ENCODE data around the gene GNG2.
A peak's percentile ranks its signal among the peaks of the same experiment; 100 is the strongest.
"Not testable (repeated sequence)": the region's sequence is repeated elsewhere in the genome, so short reads cannot be mapped to it uniquely, and the experiment has no call there.

GNG2 gene

GRCh38 chr14:51895375-51895774 lies 35.0 kb downstream of the GNG2 start:
- DNase-seq = no peak

GRCh38 chr14:51897791-51898355 lies 37.5 kb downstream of the GNG2 start:
- no peak for DNase-seq

- DNase-seq = no peak
Measured at GRCh38 chr14:51901475-51902024, 41.1 kb downstream of the GNG2 start.

- DNase-seq = not testable (repeated sequence)
Measured at GRCh38 chr14:51905656-51906121, 45.3 kb downstream of the GNG2 start.

- no peak for DNase-seq
Measured at GRCh38 chr14:51908086-51908485, 47.7 kb downstream of the GNG2 start.

GRCh38 chr14:51912112-51912786 lies 51.8 kb downstream of the GNG2 start:
- DNase-seq = no peak

- no peak for DNase-seq
Measured at GRCh38 chr14:51914310-51914709, 53.9 kb downstream of the GNG2 start.

GRCh38 chr14:51917193-51917592 lies 56.8 kb downstream of the GNG2 start:
- DNase-seq = peak; percentile 50

- DNase-seq = no peak
Measured at GRCh38 chr14:51921026-51921425, 60.6 kb downstream of the GNG2 start.

- DNase-seq = peak; percentile 79
Measured at GRCh38 chr14:51922624-51923023, 62.2 kb downstream of the GNG2 start.

- DNase-seq = no peak
Measured at GRCh38 chr14:51924600-51924999, 64.2 kb downstream of the GNG2 start.

GRCh38 chr14:51925980-51926379 lies 65.6 kb downstream of the GNG2 start:
- no peak for DNase-seq

- no peak for DNase-seq
Measured at GRCh38 chr14:51926449-51926848, 66.0 kb downstream of the GNG2 start.

- DNase-seq = no peak
Measured at GRCh38 chr14:51928568-51928967, 68.2 kb downstream of the GNG2 start.

- no peak for DNase-seq
Measured at GRCh38 chr14:51929166-51929565, 68.8 kb downstream of the GNG2 start.

- no peak for DNase-seq
Measured at GRCh38 chr14:51929910-51930682, 69.7 kb downstream of the GNG2 start.

- DNase-seq = no peak
Measured at GRCh38 chr14:51931308-51931707, 70.9 kb downstream of the GNG2 start.

- no peak for DNase-seq
Measured at GRCh38 chr14:51933191-51933590, 72.8 kb downstream of the GNG2 start.

- DNase-seq = no peak
Measured at GRCh38 chr14:51938137-51938536, 77.7 kb downstream of the GNG2 start.

GRCh38 chr14:51938821-51939220 lies 78.4 kb downstream of the GNG2 start:
- DNase-seq = no peak

- DNase-seq = no peak
Measured at GRCh38 chr14:51939226-51939625, 78.8 kb downstream of the GNG2 start.

- no peak for DNase-seq
Measured at GRCh38 chr14:51939755-51940301, 79.4 kb downstream of the GNG2 start.

GRCh38 chr14:51942971-51943370 lies 82.6 kb downstream of the GNG2 start:
- no peak for DNase-seq
